Activated CD4-positive, alpha-beta T cell treated with anti-CD3 and anti-CD28 coated beads, Interleukin-2, amount 10 ng/mL, durations not matched to agents 24 days and 14 days (primary cell): Measurements from ENCODE around the gene NODAL. TPM values are rescaled to one million over a fixed set of nuclear protein-coding genes. Genes with fewer than 3 reads are reported as not detected.
A peak's percentile ranks its signal among the peaks of the same experiment; 100 is the strongest.

Experiments
- DNase-seq: peaks from one replicate; pipeline ENCODE4 v3.0.0; 2022
- H3K27ac Mint-ChIP-seq: one replicate; pipeline ENCODE4 v1.8.0; 2022; ENCODE audit warnings: mild to moderate bottlenecking, mixed read lengths
- H3K27me3 Mint-ChIP-seq: one replicate; pipeline ENCODE4 v1.8.0; 2022; ENCODE audit warnings: mixed read lengths
- H3K36me3 Mint-ChIP-seq: one replicate; pipeline ENCODE4 v1.8.0; 2022; ENCODE audit warnings: low read depth, mild to moderate bottlenecking, mixed read lengths
- H3K4me1 Mint-ChIP-seq: one replicate; pipeline ENCODE4 v1.8.0; 2021; ENCODE audit warnings: mixed read lengths
- H3K4me3 Mint-ChIP-seq: one replicate; pipeline ENCODE4 v1.8.0; 2022; ENCODE audit warnings: mild to moderate bottlenecking, moderate library complexity, mixed read lengths
- H3K9me3 Mint-ChIP-seq: one replicate; pipeline ENCODE4 v1.8.0; 2021; ENCODE audit warnings: mixed read lengths
- intact Hi-C: fragments of 100-400 bp; cut with micrococcal nuclease; formaldehyde crosslinking; loops from one replicate; pipeline ENCODE4 v1.15.1; 2023
- total RNA-seq: library from RNA; stranded (reverse); gene quantifications from 2 replicates; pipeline ENCODE4 v1.2.3, GENCODE V29; 2022

The NODAL gene
- total RNA-seq, 1 donor from 2014 or later = not detected

DNA sequence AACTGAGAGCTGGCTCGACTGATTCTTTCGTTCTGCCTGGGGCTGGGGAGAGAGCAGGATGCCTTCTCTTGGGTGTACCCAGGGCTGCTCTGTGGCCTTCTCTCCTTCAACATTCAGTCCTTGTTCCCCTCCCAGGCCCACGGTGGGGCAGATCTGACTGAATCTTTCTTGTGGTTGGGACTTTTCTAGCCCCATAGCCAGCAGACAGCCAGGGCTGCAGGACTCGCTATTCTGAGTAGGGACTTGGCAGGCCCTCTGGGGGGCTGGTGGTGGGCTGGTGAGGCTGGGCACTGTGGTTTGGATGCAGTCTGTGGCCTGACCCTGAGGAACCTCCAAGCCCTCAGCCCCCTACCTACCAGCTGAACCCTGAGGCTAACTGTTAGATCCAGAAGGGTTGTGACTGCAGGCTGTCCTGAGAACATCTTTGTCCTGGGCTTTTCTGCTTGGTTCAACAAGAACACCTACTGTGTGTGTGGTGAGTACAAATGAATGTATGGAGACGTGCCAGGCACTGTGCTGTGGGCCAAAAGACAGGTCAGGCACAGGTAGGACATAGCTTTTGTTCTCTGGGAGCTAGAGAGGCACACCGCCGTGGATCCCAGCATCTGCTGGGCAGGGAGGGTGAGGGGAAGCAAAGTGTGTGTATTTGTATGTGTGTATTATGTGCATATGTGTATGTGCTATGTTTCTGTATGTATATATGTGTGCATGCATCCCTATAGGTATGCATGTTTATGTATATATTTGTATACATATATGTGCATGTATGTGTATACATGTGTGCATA lies 35.0 kb upstream of the NODAL start:
- no peak overlapping the region for H3K4me3 Mint-ChIP-seq
- DNase-seq = peak; percentile 63
- H3K4me1 Mint-ChIP-seq = peaks cover 37% of the 10 kb centered on the region
- peaks cover 2% of the 10 kb centered on the region for H3K36me3 Mint-ChIP-seq
- H3K9me3 Mint-ChIP-seq = no peaks in the 10 kb centered on the region
- H3K27me3 Mint-ChIP-seq = peaks cover 67% of the 10 kb centered on the region
- intact Hi-C loops = loop anchor here (10.0 kb wide), 1 partner anchor 408 kb away; the partner anchor contains the start of gene PCBD1
- no peak overlapping the region for H3K27ac Mint-ChIP-seq

DNA sequence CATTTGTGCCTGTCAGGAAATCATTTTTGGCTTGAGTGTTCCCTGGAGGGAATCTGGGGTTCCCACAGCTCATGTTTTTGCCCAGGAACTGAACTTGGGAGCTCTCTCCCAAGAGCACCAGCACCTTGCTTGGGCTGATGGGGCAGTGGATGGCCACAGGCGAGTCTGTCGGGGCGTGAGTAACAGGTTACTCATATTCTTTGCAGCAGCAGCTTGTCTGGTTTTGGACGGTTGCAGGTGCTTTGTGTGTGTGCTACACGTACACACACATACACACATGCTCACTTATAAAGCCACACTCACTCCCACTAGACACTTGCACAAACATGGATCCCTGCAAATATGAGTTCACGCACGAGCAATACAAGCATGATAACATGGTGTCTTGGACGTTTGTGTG lies 34.2 kb upstream of the NODAL start:
- intact Hi-C loops = loop anchor here (10.0 kb wide), 1 partner anchor 409 kb away; the partner anchor contains the start of gene PCBD1
- H3K27ac Mint-ChIP-seq = no peak overlapping the region
- H3K27me3 Mint-ChIP-seq = peaks cover 66% of the 10 kb centered on the region

DNA sequence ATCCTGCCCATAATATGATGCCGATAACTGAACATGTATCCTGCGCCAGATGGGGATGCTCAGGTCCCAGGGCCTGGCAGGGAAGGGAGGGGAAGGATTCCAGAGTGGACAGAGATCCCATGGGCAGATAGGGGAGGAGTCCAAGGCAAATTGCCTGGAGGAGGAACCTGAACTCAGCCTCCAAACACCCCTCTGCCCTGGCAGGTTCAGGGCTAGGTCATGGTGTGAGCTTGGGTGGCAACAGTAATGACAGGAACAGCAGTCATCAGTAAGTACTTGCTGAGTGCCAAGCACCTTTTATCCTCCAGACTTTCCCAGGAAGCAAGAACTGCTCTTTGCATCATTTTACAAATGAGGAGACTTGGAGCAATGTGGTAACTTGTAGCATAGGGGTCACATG lies 33.3 kb upstream of the NODAL start:
- intact Hi-C loops = loop anchor here (10.0 kb wide), 1 partner anchor 410 kb away; the partner anchor contains the start of gene PCBD1
- peaks cover 2% of the 10 kb centered on the region for H3K36me3 Mint-ChIP-seq
- no peak overlapping the region for H3K4me3 Mint-ChIP-seq
- H3K27me3 Mint-ChIP-seq = peaks cover 62% of the 10 kb centered on the region
- H3K27ac Mint-ChIP-seq = no peak overlapping the region
- H3K9me3 Mint-ChIP-seq = no peaks in the 10 kb centered on the region
- H3K4me1 Mint-ChIP-seq = peaks cover 26% of the 10 kb centered on the region
- DNase-seq = no peak

More for the DNA sequence above, 34.2 kb upstream of the NODAL start:
- Mint-ChIP-seq H3K4me1 (peaks cover 35% of the 10 kb centered on the region), H3K36me3 (peaks cover 2% of the 10 kb centered on the region), H3K4me3 (no peak overlapping the region), H3K9me3 (no peaks in the 10 kb centered on the region)
- no peak for DNase-seq

DNA sequence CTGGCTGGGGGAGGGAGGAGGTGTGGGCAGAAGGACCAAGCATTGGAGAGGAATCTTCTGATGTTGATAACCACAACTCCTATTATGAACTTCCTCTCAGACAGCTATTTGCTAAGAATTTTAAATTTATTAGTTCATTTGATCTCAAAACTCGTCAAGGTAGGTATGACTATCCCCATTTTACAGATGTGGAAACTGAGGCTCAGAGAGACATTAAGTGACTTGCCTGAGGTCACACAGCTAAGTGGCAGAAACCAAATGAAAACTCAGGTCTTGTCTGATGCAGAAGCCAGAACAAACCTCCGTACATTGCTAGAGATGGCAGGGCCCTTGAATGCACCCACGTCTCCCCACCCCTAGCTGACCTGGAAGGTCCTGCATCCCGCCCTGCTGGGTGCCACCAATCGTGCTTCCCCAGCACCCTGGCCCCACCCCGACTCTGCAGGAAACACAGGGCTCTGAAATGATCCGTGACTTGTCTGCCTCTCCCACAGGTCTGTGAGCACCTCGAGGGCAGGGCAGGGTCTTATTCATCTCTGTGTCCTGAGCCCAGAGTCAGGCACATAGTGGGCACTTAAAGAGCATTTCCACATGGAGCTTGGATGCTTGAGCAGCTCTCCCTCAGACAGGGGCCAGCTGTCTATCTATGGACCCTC lies 31.4 kb upstream of the NODAL start:
- no peak overlapping the region for H3K4me3 Mint-ChIP-seq

DNA sequence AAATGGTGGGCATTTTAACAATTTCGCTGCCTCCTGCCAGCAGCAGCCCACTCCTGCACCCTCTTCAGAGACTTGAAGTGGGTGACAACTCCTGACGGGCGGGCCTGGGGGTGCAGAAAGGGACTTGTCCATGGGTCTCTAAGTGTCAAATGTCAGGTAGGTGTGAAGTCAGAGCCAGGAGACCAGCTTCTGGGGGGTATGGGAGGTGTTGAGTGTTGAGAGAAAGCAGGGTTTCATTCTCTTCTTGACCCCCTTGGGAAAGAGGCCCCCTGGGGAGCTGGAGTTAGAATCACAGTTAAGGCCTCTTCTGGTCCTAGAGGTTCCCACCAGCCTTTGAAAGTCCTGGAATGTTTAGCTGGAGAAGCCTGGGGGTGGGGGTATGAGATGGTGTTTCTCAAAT lies 25.5 kb upstream of the NODAL start:
- Mint-ChIP-seq H3K27ac (no peak overlapping the region), H3K36me3 (no peaks in the 10 kb centered on the region)

More for the DNA sequence above, 31.4 kb upstream of the NODAL start:
- intact Hi-C loops = loop anchor here (10.0 kb wide), 1 partner anchor 412 kb away; the partner anchor contains the start of gene PCBD1
- peaks cover 2% of the 10 kb centered on the region for H3K36me3 Mint-ChIP-seq
- H3K27ac Mint-ChIP-seq = no peak overlapping the region
- H3K4me1 Mint-ChIP-seq = peaks cover 19% of the 10 kb centered on the region
- peaks cover 55% of the 10 kb centered on the region for H3K27me3 Mint-ChIP-seq
- no peaks in the 10 kb centered on the region for H3K9me3 Mint-ChIP-seq
- DNase-seq = no peak

DNA sequence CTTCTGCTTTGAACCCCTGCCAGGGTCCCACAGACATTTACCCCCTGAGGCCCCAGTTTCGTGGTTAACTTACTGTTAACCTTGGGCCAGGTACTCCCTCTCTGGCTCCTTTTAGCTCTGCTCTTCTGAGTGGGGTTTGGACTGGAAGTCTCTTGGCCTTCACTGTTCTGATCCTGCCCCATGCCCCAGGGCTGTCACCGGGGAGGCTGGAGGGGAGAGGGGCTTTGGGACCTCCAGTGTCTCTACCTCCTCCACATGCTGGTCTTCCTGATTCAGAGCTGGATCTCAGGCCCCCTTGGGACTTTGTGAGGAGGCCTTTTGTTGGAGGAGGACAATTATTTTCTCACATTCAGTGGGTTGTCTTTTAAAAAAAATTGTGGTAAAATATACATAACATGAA lies 24.4 kb upstream of the NODAL start:
- Mint-ChIP-seq H3K4me1 (no peaks in the 10 kb centered on the region), H3K36me3 (no peaks in the 10 kb centered on the region), H3K27ac (no peak overlapping the region), H3K27me3 (peaks cover 27% of the 10 kb centered on the region), H3K4me3 (no peak overlapping the region), H3K9me3 (no peaks in the 10 kb centered on the region)
- no peak for DNase-seq
- intact Hi-C loops = loop anchor here (10.0 kb wide), 1 partner anchor 289 kb away; no protein-coding TSS in a partner anchor

More for the DNA sequence above, 25.5 kb upstream of the NODAL start:
- Mint-ChIP-seq H3K4me3 (no peak overlapping the region), H3K27me3 (peaks cover 27% of the 10 kb centered on the region), H3K4me1 (no peaks in the 10 kb centered on the region), H3K9me3 (no peaks in the 10 kb centered on the region)
- no peak for DNase-seq
- intact Hi-C loops = loop anchor here (10.0 kb wide), 1 partner anchor 288 kb away; no protein-coding TSS in a partner anchor

DNA sequence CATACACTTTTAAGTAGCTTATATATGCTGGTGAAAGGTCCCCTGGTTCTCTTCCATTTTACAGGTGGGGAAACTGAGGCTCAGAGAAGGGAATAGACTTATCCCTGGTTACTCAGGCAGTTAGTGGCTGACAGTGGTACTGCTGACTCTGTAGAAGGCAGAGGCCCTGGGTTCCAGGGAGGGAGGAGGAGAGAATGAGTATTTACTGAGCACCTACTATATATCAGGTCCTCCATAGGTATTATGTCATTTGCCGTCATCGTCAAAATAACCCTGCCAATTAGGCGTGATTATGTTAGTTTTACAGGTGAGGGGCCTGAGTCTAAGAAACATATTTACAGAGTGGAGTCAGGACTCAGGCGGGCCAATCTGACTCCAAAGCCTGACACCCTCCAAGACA lies 23.8 kb upstream of the NODAL start:
- Mint-ChIP-seq H3K27ac (no peak overlapping the region), H3K4me3 (no peak overlapping the region), H3K27me3 (peaks cover 31% of the 10 kb centered on the region), H3K9me3 (no peaks in the 10 kb centered on the region), H3K4me1 (no peaks in the 10 kb centered on the region), H3K36me3 (no peaks in the 10 kb centered on the region)
- intact Hi-C loops = loop anchor here (10.0 kb wide), 1 partner anchor 290 kb away; no protein-coding TSS in a partner anchor
- no peak for DNase-seq

DNA sequence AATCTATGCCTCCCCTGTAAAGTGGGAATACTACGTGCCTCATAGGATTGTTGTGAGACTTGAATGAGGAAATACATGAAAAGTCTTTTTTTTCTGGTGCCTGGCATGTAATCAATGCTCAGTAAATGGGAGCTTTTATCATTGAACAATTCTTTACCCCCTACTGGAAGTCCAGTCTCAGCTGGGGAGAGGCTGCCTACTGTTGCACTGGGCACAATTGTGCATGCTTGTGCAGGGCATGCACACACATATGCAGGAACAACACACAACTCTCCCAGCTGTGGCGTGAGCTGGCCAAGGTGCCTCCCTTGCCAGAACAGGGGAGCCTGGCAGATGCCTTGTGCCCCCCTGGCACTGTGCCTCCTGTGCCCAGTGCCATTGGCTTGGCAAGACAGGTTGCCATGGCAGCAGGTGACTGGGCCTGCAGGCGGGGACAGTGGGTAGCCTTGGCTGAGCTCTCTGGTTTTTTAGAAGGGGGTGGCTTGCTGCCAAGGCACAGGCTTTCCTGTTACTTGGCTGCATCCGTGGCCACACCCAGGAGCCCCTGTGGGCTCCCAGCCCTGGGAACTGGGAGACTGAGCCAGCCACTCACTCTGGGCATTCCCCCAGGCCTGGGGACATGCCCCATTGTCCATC lies 21.0 kb upstream of the NODAL start:
- Mint-ChIP-seq H3K27ac (no peak overlapping the region), H3K27me3 (peaks cover 44% of the 10 kb centered on the region), H3K4me1 (no peaks in the 10 kb centered on the region), H3K36me3 (no peaks in the 10 kb centered on the region), H3K4me3 (no peak overlapping the region), H3K9me3 (no peaks in the 10 kb centered on the region)
- DNase-seq = no peak
- intact Hi-C loops = loop anchor here (10.0 kb wide), 1 partner anchor 292 kb away; no protein-coding TSS in a partner anchor

DNA sequence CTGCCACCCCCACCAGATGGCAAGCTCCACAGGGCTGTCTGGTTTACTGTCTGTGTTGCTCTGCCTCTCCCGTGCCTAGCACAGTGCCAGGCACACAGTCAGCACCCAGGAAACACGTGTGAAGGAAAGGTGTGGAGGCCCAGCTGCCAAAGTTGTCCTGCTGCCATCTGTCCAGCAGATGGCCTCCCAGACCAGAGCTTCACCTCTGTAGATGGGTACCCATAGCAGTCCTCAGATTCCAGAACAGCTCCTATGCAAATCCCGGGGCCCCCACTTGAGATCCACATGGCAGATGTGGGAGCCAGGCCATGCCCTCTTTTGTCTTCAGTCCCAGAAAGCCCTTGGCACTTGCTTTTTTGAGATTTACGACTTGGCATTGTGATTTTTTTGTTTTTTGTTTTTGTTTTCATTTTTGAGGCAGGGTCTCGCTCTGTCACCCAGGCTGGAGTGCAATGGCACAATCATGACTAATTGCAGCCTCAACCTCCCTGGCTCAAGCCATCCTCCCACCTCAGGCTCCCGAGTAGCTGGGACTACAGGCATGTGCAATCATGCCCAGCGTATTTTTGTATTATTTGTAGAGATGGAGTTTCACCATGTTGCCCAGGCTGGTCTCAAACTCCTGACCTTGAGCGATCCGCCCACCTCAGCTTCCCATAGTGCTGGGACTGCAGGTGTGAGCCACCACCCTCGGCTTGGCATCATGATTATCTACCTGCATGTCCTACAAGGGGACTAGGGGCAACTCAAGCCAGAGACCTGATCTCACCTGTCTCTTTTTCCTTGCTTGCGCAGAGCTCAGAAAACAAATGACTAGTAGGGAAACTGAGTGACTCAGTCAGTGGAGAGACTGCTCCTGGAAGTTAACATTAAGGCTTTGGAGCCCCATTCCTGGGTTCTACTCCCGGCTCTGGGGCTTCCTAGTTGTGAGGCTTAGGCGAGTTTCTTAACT lies 20.2 kb upstream of the NODAL start:
- DNase-seq = peak; percentile 82
- H3K4me3 Mint-ChIP-seq = no peak overlapping the region
- H3K4me1 Mint-ChIP-seq = no peaks in the 10 kb centered on the region
- H3K27ac Mint-ChIP-seq = no peak overlapping the region
- H3K9me3 Mint-ChIP-seq = no peaks in the 10 kb centered on the region
- intact Hi-C loops = loop anchor here (1.0 to 10.0 kb wide), 2 partner anchors 79 to 293 kb away; no protein-coding TSS in a partner anchor
- H3K27me3 Mint-ChIP-seq = peaks cover 48% of the 10 kb centered on the region
- H3K36me3 Mint-ChIP-seq = no peaks in the 10 kb centered on the region

DNA sequence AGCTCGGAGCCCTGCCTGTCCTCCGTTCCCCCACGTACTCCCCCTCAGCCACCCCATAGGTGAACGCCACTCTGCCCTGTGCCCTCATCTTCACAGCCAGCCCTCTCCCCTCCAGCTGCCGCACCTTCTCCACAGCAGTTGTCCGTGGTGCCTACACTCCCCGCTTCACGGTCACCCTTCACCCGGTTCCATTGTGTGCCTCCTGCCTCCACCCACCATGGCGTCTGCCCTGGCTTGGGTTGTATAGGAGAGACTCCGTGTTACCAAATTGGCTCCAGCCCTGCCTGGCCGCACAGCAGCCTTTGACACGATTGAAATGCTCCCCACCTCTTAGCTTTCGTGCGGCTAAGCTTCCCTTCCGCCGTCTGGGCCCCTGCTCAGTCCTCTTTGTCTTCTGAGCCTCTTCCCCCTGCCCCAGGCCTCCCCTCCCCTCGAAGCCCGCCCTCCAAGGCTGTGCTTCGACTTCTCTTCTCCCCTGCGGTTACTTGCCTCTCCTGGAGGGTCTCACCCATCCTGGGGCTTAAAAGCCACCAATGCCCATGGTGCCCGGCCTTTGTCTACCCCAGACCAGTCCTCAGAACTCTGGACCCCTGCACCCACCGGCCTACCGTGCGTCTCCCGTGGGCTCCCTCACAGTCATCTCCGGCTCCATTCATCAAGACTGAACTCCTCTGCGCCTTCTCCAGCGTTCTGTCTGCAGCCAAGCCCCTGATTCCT lies 18.5 kb upstream of the NODAL start:
- intact Hi-C loops = loop anchor here (10.0 kb wide), 1 partner anchor 295 kb away; no protein-coding TSS in a partner anchor
- Mint-ChIP-seq H3K4me3 (no peak overlapping the region), H3K4me1 (no peaks in the 10 kb centered on the region), H3K9me3 (no peaks in the 10 kb centered on the region), H3K27me3 (peaks cover 56% of the 10 kb centered on the region), H3K36me3 (no peaks in the 10 kb centered on the region), H3K27ac (no peak overlapping the region)
- DNase-seq = no peak

DNA sequence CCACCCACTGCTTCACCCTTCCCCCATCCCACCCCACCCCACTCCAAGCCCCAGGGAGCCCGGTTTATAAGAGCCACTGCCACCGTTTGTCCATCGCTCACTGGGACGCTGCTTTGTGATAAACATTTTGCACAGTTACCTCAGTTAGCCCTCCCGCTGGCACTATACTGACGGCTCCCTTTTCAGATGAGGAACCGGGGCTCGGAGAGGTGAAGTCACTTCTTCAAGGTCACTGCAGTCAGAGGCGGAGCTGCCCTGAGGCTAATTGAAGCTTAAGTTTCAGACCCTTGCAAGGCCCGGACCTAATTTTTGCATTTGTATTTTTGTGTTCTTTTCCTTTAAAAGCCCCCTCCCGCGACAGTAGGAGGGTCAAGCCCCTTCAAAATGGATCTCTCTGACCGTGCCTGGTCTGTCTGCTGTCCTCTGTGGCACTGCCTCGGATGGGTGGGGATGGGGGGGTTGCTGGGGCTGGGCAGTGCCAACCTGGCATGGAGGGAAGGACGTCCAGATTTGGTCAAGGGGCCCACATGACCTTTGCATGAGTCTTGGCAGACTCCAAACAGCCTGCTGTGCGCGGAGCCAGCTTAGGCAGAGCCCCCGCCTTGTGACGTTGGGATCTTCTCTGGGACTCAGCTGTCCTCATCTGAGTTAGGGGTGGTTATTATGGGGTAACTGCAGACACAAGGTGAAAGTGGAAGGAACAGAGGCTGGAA lies 17.7 kb upstream of the NODAL start:
- H3K27ac Mint-ChIP-seq = no peak overlapping the region
- no peak for DNase-seq
- no peaks in the 10 kb centered on the region for H3K4me1 Mint-ChIP-seq
- peaks cover 56% of the 10 kb centered on the region for H3K27me3 Mint-ChIP-seq
- no peaks in the 10 kb centered on the region for H3K36me3 Mint-ChIP-seq
- no peaks in the 10 kb centered on the region for H3K9me3 Mint-ChIP-seq
- intact Hi-C loops = no loop called here
- no peak overlapping the region for H3K4me3 Mint-ChIP-seq
